ENCODE results near the gene PSME3.

PSME3 gene

DNA sequence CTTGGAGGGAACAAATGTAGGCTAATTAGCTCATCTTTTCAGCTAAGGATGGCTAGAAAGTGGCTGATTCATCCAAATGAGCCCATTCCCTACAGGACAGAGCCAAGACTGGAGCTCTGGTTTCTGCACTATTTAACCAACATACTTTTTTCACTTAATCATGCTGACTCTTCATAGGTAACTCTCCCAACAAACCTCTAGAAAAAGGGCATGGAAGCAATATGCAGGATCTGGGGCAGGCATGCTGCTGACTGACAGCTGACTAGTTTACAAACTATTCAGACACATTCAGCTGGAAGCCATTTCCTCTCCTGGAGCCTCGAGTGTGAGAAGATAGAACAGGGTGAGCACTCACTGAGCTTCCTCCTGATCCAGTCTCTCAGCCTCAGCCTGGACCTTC is 15.3 kb upstream of the PSME3 start:
- TF ChIP-seq, protein P1, sequence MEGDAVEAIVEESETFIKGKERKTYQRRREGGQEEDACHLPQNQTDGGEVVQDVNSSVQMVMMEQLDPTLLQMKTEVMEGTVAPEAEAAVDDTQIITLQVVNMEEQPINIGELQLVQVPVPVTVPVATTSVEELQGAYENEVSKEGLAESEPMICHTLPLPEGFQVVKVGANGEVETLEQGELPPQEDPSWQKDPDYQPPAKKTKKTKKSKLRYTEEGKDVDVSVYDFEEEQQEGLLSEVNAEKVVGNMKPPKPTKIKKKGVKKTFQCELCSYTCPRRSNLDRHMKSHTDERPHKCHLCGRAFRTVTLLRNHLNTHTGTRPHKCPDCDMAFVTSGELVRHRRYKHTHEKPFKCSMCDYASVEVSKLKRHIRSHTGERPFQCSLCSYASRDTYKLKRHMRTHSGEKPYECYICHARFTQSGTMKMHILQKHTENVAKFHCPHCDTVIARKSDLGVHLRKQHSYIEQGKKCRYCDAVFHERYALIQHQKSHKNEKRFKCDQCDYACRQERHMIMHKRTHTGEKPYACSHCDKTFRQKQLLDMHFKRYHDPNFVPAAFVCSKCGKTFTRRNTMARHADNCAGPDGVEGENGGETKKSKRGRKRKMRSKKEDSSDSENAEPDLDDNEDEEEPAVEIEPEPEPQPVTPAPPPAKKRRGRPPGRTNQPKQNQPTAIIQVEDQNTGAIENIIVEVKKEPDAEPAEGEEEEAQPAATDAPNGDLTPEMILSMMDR (IDR thresholded peaks at IDR 0.05; ENCODE audit: insufficient read depth, missing control alignments): no peak
- no peak for FAIRE-seq
- no peak for DNase-seq (ENCODE audit: insufficient read length, low spot score)

DNA sequence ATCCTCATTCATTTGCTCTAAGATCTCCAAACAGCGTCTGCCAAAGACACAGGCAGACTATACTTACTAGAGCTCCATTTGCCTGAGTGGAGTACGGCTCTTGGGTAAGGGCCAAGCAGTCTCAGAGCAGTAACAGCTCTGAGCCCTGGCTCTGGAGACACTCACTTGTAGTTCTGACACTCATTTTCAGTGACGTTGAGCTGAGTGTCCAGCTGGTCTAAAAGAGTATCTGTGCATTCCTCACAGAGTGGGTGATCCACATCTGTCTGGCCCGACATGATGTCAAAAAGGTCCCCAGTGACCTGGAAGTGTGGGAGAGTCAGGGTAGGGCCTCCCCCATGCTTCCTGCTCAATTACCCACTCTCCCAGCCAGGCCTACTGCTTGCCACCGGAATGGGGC is 14.8 kb upstream of the PSME3 start:
- no peak for DNase-seq (ENCODE audit: insufficient read length, low spot score)
- TF ChIP-seq, protein P1 (IDR thresholded peaks at IDR 0.05; ENCODE audit: insufficient read depth, missing control alignments): no peak
- FAIRE-seq: no peak

DNA sequence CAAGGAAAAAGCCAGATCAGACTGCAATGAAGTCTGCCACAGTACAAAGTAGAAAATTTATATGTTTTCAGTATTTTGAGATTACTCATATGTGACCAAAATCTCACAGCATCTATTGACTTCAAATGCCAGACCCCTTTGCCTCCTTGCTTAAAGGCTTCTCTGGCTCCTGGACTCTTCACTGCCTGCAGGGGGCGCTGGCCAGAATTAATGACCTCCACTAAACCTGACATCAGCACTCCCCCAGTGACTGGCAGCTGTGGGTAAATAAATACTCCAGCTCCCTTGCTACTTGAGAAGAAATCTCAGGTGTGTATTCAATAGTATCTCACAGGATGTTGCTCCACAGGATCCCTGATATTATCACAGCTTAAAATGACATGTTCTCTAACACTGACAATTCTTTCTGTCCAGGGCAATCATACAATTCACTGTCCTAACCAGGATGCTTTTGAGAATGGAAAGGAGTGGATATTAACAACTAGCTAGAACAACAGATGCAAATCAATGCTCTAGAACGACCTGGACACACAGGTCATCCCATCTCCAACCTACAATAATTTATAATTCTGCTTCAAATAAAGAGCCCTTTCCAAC is 13.2 kb upstream of the PSME3 start:
- TF ChIP-seq, protein P1 (IDR thresholded peaks at IDR 0.05; ENCODE audit: insufficient read depth, missing control alignments): peak; percentile 82
- DNase-seq (ENCODE audit: insufficient read length, low spot score) (no peak), FAIRE-seq (no peak)

DNA sequence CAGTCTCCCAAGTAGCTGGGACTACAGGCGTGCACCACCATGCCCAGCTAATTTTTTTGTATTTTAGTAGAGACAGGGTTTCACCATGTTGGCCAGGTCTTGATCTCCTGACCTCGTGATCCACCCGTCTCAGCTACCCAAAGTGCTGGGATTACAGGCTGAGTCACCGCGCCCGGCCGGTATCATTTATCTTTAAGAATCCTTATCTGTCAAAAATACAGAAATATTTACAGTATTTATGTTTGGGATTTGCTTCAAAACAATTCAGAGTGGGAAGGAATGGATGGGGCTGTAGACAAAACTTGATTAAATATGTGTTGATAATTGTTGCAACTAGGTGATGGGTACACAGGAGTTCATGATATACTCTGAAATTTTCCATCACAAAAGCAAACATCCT is 12.0 kb upstream of the PSME3 start:
- TF ChIP-seq, protein P1 (IDR thresholded peaks at IDR 0.05; ENCODE audit: insufficient read depth, missing control alignments): no peak
- FAIRE-seq: no peak
- no peak for DNase-seq (ENCODE audit: insufficient read length, low spot score)

DNA sequence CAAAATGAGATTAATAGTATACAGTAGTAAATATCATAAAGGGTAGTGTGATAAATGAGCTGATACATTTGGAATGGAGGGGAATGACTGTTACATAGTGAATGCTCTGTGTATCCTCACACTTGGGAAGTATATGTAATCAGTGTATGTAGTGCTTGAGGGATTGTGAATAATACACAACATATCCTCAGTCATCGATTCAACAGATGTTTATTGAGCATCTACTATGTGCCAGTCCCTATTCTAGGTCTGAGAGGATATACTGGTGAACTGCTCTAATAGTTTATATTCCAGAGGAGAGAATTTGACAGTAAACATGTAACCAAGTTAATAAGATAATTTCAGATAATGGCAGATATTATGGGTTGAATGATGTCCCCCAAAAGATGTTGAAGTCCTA is 5.7 kb upstream of the PSME3 start:
- FAIRE-seq: no peak
- DNase-seq (ENCODE audit: insufficient read length, low spot score): no peak
- TF ChIP-seq, protein P1 (IDR thresholded peaks at IDR 0.05; ENCODE audit: insufficient read depth, missing control alignments): no peak

DNA sequence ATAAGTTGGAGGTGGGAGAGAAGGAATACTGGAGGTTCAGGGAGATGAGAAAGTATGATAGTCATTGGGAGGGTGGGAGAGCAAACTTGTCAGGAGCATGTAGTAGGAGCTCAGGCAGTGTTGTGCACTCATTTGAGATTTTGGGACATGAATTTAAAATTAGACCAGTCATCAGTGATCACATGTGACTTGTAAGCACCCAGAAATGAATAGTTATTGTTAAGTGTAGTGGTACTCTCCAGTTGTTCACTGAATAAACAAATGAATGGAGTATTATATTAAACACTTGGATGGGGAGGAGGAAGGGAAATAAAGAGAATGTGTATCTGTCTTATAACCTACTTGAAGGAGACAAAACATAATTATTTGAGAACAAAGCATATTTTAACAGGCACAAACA is 2.2 kb upstream of the PSME3 start:
- DNase-seq (ENCODE audit: insufficient read length, low spot score) (no peak), FAIRE-seq (no peak)
- TF ChIP-seq, protein P1 (IDR thresholded peaks at IDR 0.05; ENCODE audit: insufficient read depth, missing control alignments): no peak

DNA sequence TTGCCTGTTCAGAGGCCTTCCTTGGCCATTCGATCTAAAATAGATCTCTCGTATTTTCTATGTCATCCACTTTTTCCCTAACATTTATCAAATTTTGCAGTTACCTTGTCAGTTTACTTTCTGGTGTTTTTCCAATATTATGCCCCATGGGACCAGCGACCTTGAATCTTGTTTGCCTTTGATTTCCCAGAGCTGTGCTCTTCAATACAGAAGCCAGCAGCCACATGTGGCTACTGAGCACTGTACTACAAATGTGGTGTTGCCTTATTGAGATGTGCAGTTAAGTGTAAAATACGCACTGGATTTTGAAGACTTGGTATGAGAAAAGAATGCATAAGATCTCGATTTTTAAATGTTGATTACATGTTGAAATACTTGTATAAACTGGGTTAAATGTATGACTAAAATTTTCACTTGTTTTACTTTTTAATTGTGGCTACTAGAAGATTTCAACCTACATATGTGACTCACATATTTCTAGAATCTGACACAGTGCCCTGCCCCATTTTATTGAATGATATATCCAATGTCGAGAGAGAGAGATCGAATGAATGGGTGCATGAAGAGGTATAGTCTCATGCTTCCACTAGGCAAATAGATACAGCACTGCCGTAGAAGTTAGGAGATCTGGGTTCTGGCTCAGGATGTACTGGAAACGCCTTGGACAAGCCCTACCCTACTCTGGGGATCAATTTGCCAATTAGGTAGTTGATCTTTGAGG is 824 bp upstream of the PSME3 start:
- TF ChIP-seq, protein P1 (IDR thresholded peaks at IDR 0.05; ENCODE audit: insufficient read depth, missing control alignments): no peak
- no peak for FAIRE-seq
- no peak for DNase-seq (ENCODE audit: insufficient read length, low spot score)

All from D721Med (cell line).